HG03520 (cell line): ENCODE measurements around the gene HOXA7.

ENCODE experiments used
- ATAC-seq: cut with Tn5 transposase; IDR thresholded peaks from one replicate; pipeline ENCODE4 v1.9.1; 2021; ENCODE audit warnings: mild to moderate bottlenecking, moderate library complexity; ENCODE audit not compliant: unreplicated experiment

Gene HOXA7

GRCh38 chr7:27110186-27111031 is 46.1 kb downstream of the HOXA7 start:
- no peak for ATAC-seq

- ATAC-seq, result no peak
These were observed 46.8 kb downstream of the HOXA7 start for GRCh38 chr7:27109466-27110185.

GRCh38 chr7:27108390-27109127 is 47.9 kb downstream of the HOXA7 start:
- no peak for ATAC-seq

GRCh38 chr7:27107391-27108381 is 48.8 kb downstream of the HOXA7 start:
- no peak for ATAC-seq

GRCh38 chr7:27106901-27107240 is 49.6 kb downstream of the HOXA7 start:
- ATAC-seq, result no peak

GRCh38 chr7:27106181-27106900 is 50.1 kb downstream of the HOXA7 start:
- no peak for ATAC-seq

- no peak for ATAC-seq
These were observed 51.0 kb downstream of the HOXA7 start for GRCh38 chr7:27105301-27106031.

GRCh38 chr7:27104341-27105058 is 52.0 kb downstream of the HOXA7 start:
- ATAC-seq, result no peak
